Measurements from ENCODE around the gene GLS. TPM values are rescaled to one million over a fixed set of nuclear protein-coding genes. Genes with fewer than 3 reads are reported as not detected.
A peak's percentile ranks its signal among the peaks of the same experiment; 100 is the strongest.

GLS gene
- total and polyA plus RNA-seq, 2 of the 13 experiments (the other 11 are each of a cell fraction or from before 2014, with no cell fraction given) = 78.6 to 183 TPM

DNA sequence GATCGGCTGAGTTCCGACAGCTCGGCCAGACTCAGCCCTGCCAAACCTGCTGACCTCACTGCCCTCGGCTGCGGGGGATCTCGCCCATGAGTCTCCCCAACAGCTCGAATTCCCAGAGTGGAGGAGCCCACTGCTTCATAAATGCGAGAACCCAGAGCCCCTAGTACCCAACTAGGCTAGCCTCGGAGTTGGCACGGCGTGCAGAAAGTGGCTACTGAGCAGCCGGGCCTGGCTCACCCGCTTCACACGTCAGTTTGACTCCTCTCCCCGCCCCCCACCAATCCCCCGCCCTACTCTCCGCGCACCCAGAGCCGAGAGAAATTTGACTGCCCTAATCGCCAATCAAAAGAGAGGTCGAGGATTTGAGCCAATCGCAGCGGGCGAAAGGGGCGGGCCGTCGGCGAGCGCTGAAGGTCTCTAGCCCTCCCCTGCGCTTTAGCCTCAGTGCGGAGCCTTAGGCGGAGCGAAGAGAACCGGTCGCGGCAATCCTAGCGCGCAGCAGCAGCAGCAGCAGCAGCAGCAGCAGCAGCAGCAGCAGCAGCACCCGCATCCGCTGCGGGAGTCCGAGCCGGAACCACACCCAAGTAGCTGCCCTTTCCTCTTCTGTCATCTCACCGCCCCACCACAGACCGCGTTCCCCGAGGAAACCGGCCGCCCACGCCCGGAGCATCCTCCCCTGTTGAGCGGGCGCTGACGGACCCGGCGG is at the start of gene GLS (continued):
- TF ChIP-seq, protein P1, sequence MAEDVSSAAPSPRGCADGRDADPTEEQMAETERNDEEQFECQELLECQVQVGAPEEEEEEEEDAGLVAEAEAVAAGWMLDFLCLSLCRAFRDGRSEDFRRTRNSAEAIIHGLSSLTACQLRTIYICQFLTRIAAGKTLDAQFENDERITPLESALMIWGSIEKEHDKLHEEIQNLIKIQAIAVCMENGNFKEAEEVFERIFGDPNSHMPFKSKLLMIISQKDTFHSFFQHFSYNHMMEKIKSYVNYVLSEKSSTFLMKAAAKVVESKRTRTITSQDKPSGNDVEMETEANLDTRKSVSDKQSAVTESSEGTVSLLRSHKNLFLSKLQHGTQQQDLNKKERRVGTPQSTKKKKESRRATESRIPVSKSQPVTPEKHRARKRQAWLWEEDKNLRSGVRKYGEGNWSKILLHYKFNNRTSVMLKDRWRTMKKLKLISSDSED (CRISPR knock-in tag; IDR thresholded peaks at IDR 0.05) = no peak
- no peak for TF ChIP-seq ZNF343 (CRISPR knock-in tag; IDR thresholded peaks at IDR 0.05)
- TF ChIP-seq, protein P2, sequence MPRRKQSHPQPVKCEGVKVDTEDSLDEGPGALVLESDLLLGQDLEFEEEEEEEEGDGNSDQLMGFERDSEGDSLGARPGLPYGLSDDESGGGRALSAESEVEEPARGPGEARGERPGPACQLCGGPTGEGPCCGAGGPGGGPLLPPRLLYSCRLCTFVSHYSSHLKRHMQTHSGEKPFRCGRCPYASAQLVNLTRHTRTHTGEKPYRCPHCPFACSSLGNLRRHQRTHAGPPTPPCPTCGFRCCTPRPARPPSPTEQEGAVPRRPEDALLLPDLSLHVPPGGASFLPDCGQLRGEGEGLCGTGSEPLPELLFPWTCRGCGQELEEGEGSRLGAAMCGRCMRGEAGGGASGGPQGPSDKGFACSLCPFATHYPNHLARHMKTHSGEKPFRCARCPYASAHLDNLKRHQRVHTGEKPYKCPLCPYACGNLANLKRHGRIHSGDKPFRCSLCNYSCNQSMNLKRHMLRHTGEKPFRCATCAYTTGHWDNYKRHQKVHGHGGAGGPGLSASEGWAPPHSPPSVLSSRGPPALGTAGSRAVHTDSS (CRISPR knock-in tag; conservative IDR thresholded peaks at IDR 0.05) = no peak
- no peak; the same call in 1 of the 2 replicates for TF ChIP-seq ZNF34 (CRISPR knock-in tag; IDR thresholded peaks at IDR 0.05; ENCODE audit: borderline replicate concordance)
- TF ChIP-seq, protein P3, sequence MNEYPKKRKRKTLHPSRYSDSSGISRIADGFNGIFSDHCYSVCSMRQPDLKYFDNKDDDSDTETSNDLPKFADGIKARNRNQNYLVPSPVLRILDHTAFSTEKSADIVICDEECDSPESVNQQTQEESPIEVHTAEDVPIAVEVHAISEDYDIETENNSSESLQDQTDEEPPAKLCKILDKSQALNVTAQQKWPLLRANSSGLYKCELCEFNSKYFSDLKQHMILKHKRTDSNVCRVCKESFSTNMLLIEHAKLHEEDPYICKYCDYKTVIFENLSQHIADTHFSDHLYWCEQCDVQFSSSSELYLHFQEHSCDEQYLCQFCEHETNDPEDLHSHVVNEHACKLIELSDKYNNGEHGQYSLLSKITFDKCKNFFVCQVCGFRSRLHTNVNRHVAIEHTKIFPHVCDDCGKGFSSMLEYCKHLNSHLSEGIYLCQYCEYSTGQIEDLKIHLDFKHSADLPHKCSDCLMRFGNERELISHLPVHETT (CRISPR knock-in tag; conservative IDR thresholded peaks at IDR 0.05) = 0 out of 2 replicates have a peak, but pooled peaks have one; percentile 27
- 0 out of 2 replicates have a peak, but pooled peaks have one; percentile 46 for TF ChIP-seq ZNF598 (CRISPR knock-in tag; IDR thresholded peaks at IDR 0.05; ENCODE audit: borderline replicate concordance)
- TF ChIP-seq ZNF143 (CRISPR knock-in tag; IDR thresholded peaks at IDR 0.05) = no peak
- 0 out of 2 replicates have a peak, but pooled peaks have one; percentile 36 for TF ChIP-seq ZNF317 (CRISPR knock-in tag; IDR thresholded peaks at IDR 0.05)
- peak; percentile 85; the same call in 1 of the 2 replicates for TF ChIP-seq RFXAP (CRISPR knock-in tag; IDR thresholded peaks at IDR 0.05; ENCODE audit: borderline replicate concordance)
- no peak for TF ChIP-seq IKZF1 (IDR thresholded peaks at IDR 0.05)
- TF ChIP-seq ERF (CRISPR knock-in tag; IDR thresholded peaks at IDR 0.05) = peak; percentile 66
- no peak for TF ChIP-seq ZNF570 (CRISPR knock-in tag; IDR thresholded peaks at IDR 0.05; ENCODE audit: borderline replicate concordance)
- no peak; the same call in none of the 2 replicates for TF ChIP-seq SRY (CRISPR knock-in tag; IDR thresholded peaks at IDR 0.05)
- no peak; the same call in 1 of the 2 replicates for TF ChIP-seq KAT7 (CRISPR knock-in tag; IDR thresholded peaks at IDR 0.05; ENCODE audit: borderline replicate concordance)
- no peak for TF ChIP-seq ZNF468 (CRISPR knock-in tag; IDR thresholded peaks at IDR 0.05)
- TF ChIP-seq, protein P4, sequence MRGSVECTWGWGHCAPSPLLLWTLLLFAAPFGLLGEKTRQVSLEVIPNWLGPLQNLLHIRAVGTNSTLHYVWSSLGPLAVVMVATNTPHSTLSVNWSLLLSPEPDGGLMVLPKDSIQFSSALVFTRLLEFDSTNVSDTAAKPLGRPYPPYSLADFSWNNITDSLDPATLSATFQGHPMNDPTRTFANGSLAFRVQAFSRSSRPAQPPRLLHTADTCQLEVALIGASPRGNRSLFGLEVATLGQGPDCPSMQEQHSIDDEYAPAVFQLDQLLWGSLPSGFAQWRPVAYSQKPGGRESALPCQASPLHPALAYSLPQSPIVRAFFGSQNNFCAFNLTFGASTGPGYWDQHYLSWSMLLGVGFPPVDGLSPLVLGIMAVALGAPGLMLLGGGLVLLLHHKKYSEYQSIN (CRISPR knock-in tag; IDR thresholded peaks at IDR 0.05; ENCODE audit: borderline replicate concordance) = no peak; the same call in 1 of the 2 replicates
- peak; percentile 42; the same call in 1 of the 2 replicates for TF ChIP-seq ZNF564 (CRISPR knock-in tag; IDR thresholded peaks at IDR 0.05)
- TF ChIP-seq, protein P5, sequence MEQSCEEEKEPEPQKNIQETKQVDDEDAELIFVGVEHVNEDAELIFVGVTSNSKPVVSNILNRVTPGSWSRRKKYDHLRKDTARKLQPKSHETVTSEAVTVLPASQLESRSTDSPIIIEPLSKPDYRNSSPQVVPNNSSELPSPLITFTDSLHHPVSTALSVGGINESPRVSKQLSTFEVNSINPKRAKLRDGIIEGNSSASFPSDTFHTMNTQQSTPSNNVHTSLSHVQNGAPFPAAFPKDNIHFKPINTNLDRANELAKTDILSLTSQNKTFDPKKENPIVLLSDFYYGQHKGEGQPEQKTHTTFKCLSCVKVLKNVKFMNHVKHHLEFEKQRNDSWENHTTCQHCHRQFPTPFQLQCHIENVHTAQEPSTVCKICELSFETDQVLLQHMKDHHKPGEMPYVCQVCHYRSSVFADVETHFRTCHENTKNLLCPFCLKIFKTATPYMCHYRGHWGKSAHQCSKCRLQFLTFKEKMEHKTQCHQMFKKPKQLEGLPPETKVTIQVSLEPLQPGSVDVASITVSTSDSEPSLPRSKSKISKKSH (CRISPR knock-in tag; IDR thresholded peaks at IDR 0.05; ENCODE audit: borderline replicate concordance) = peak; percentile 72; the same call in 1 of the 2 replicates
- peak; percentile 3; the same call in 1 of the 2 replicates for TF ChIP-seq MAFF (IDR thresholded peaks at IDR 0.05; ENCODE audit: low read depth, low read length)
- TF ChIP-seq FOXA3 (CRISPR knock-in tag; IDR thresholded peaks at IDR 0.05) = peak; percentile 5; the same call in 1 of the 2 replicates
- TF ChIP-seq ETV6 (CRISPR knock-in tag; conservative IDR thresholded peaks at IDR 0.05) = peak; percentile 70; the same call in 1 of the 2 replicates
- peak; percentile 87 for TF ChIP-seq SRSF1 (optimal IDR thresholded peaks at IDR 0.05; ENCODE audit: low read depth, low read length)

Measured in HepG2 (cell line).